LNCaP clone FGC (cell line): ENCODE results near the gene MIGA2.
A peak's percentile ranks its signal among the peaks of the same experiment; 100 is the strongest.

Source experiments
- DNase-seq: peaks from one replicate; pipeline ENCODE4 v3.0.0-alpha.2; 2011; ENCODE audit warnings: low read depth
- H3K4me3 ChIP-seq: 2 replicates; pipeline ENCODE4 v1.5.1; 2011; ENCODE audit warnings: mild to moderate bottlenecking, low read depth, low read length, control low read depth
- CTCF ChIP-seq: IDR thresholded peaks from 2 replicates; pipeline ENCODE4 v1.5.1; 2012; ENCODE audit warnings: mild to moderate bottlenecking; ENCODE audit not compliant: control insufficient read depth, insufficient read depth; ENCODE audit errors: extremely low read depth

Gene MIGA2

DNA sequence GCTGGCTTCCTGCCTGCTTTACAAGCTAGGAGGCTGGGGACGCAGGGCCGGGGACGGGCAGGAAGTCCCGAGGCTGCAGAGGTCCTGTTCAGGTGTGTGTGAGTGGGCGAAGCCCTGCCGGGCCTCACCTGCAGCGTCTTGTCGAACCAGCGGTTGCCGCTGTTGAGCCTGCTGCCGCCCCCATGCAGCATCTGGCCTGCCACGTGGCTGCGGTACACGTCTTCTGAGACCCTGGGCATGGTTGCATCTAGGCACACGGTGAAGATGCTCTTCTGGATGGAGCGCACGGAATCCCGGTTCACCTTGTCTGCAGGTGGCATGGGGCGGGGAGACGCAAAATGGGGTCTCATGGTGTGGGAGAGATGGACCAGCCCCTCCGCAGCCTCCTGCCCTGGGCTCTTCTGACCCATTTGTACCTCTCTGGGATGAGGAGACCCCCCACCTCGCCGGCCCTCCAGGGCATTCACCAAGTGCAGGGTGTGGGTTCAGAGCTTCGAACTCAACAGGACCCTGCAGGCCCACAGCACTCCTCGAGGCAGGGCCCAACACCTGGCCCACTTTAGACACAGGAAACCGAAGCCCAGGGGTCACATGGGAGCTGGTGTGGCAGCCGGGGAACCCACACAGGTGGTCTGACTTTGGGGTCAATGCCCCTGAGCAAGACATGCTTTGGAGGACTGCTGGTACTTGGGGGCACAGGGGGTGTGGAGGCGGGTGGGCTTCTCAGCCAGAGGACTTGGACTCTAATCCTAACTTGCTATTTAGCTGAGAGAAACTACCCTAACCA is 64.2 kb downstream of the MIGA2 start:
- DNase-seq = no peak
- H3K4me3 ChIP-seq = no peak overlapping the region
- no peak for TF ChIP-seq CTCF

DNA sequence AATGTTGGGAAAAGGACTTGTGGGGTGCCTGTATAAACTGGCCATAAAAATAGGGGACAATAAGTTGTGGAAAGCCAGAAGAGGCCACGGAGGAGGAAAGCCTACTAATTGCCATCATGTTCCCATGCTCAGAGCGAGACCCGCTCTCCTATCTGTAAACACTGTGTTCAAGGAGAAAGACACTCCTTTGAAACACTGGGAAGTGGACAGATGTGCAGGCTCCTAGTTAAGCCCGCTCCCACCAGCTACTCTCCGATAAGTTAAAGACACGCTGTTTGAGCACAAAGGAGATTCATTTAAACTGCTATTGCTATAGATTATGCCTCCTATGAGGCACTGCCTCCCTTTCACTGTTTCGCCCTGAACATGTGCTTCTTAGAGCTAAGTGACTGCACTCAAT is 64.9 kb downstream of the MIGA2 start:
- no peak for TF ChIP-seq CTCF
- no peak overlapping the region for H3K4me3 ChIP-seq
- no peak for DNase-seq

GRCh38 chr9:129102095-129102525 is 65.7 kb downstream of the MIGA2 start:
- no peak for DNase-seq
- no peak overlapping the region for H3K4me3 ChIP-seq
- TF ChIP-seq CTCF = no peak

- TF ChIP-seq CTCF = peak; percentile 34; the same call in 1 of the 2 replicates
- no peak overlapping the region for H3K4me3 ChIP-seq
- DNase-seq = no peak
These were observed 66.6 kb downstream of the MIGA2 start for GRCh38 chr9:129102791-129103594.

DNA sequence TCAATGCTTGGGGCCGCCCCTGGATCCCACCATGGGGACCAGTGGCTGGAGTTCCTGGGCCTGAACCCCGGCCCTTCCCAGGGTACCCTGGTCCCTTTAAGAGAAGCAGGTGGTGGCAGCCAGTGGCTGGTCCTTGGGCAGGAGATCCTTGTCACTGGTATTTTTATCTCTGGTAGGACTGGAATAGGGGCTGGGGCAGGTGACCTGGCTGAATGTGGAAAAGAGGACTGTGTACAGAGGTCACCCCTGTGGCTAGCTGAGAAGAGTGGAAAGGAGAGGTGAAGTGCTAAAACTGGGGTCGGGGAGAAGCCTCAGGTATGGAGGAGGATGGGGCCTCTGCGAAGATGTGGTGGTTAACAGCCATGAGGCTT is 67.2 kb downstream of the MIGA2 start:
- no peak for DNase-seq
- H3K4me3 ChIP-seq = no peak overlapping the region
- TF ChIP-seq CTCF = no peak

GRCh38 chr9:129104051-129104450 is 67.6 kb downstream of the MIGA2 start:
- no peak for DNase-seq
- no peak for TF ChIP-seq CTCF
- H3K4me3 ChIP-seq = no peak overlapping the region
